CD4-positive, alpha-beta T cell treated with Interleukin-10 for 1 hour (primary cell): Measurements from ENCODE around the gene KIAA1755.

Source experiments
- DNase-seq: peaks from one replicate; pipeline ENCODE4 v3.0.0-alpha.2; 2020

KIAA1755 gene

DNA sequence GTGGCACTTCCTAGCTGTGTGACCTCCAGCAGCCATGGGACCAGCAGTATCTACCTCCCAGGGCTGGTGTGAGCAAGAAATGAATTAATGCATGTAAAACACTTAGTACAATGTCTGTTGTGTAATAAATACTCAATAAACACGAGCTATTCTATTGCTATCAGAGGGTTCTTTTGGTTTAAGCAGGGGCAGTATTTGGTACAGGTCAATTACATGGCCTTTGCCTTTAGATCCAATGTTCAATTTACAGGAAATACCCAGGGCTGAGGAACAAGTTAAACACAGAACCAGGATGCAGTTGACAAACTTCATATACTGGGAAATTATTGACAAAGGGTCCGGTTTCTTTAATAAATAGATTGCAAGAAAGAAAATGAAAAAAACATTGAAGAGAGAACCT is 98.4 kb downstream of the KIAA1755 start:
- DNase-seq, result no peak

DNA sequence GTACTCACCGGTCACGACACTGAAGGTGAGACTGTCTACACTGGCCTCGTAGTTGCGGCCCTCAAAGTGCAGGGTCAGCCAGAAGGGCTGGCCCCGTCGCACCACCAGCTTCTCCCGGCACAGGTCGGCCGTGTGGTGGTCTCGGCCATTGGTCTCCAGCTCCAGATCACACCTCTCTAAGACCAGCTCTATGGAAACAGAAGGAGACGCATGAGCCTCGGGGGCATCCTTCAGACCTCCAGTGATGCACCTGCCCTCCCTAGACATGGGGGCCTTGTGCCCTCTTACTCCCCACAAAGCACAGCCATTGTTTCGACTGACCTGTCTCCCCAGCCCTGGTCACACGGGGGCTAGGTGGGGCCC is 99.1 kb downstream of the KIAA1755 start:
- DNase-seq, result no peak
